ENCODE results near the gene MRM2. TPM values are rescaled to one million over a fixed set of nuclear protein-coding genes. Genes with fewer than 3 reads are reported as not detected.
A peak's percentile ranks its signal among the peaks of the same experiment; 100 is the strongest.

Gene MRM2
- total and polyA plus RNA-seq, 10 donors: 19.0 to 35.8 (median 23.7) TPM

- peak; percentile 75 for DNase-seq
- H3K27ac ChIP-seq: peak overlapping the region in 5 of 8 donors; percentile 18 to 69 (median 27)
- peaks cover 9 to 50% (median 26%) of the 10 kb centered on the region in 6 donors for H3K4me1 ChIP-seq
- peaks cover 0 to 67% (median 47%) of the 10 kb centered on the region in 6 donors for H3K36me3 ChIP-seq
- H3K27me3 ChIP-seq (replicated peaks in 1 of 7): no peaks in the 10 kb centered on the region
- intact Hi-C loops (cut with DNase I; ENCODE audit: low total_unique reads): no loop called here
- no peaks in the 10 kb centered on the region for H3K9me3 ChIP-seq
- WGBS, 5 donors: 71 to 80% (median 77%) methylated on average over 16 to 24 of the region's 24 CpGs
- no peak overlapping the region for H3K4me3 ChIP-seq
- TF ChIP-seq CTCF (IDR thresholded peaks at IDR 0.05 in 8 of 11, conservative IDR thresholded peaks at IDR 0.05 in 3 of 11): no peak
- TF ChIP-seq POLR2A (IDR thresholded peaks at IDR 0.05): no peak
- TF ChIP-seq POLR2AphosphoS5 (IDR thresholded peaks at IDR 0.05): peak; percentile 11 to 63 (median 53)
Measured at GRCh38 chr7:2251841-2252771, 10.1 kb upstream of the MRM2 start.

- Histone ChIP-seq H3K9me3 (no peaks in the 10 kb centered on the region), H3K27me3 (replicated peaks in 1 of 7) (no peaks in the 10 kb centered on the region), H3K36me3 (peaks cover 0 to 60% (median 40%) of the 10 kb centered on the region in 6 donors), H3K4me3 (no peak overlapping the region), H3K27ac (peak overlapping the region in 1 of 8 donors; percentile 69), H3K4me1 (peaks cover 10 to 57% (median 33%) of the 10 kb centered on the region in 6 donors)
- peak in 1 of 3 donors; percentile 10 for TF ChIP-seq POLR2AphosphoS5 (IDR thresholded peaks at IDR 0.05)
- no peak for TF ChIP-seq CTCF (IDR thresholded peaks at IDR 0.05 in 8 of 11, conservative IDR thresholded peaks at IDR 0.05 in 3 of 11)
- no peak for DNase-seq
- intact Hi-C loops (cut with DNase I; ENCODE audit: low total_unique reads): no loop called here
- WGBS, 5 donors: 79 to 92% (median 83%) methylated on average over 8 to 10 of the region's 10 CpGs
Measured at GRCh38 chr7:2251381-2251780, 9.4 kb upstream of the MRM2 start.

GRCh38 chr7:2249744-2250323, 7.8 kb upstream of the MRM2 start:
- Histone ChIP-seq H3K36me3 (peaks cover 0 to 44% (median 24%) of the 10 kb centered on the region in 6 donors), H3K4me1 (peaks cover 16 to 73% (median 44%) of the 10 kb centered on the region in 6 donors), H3K4me3 (no peak overlapping the region), H3K27me3 (replicated peaks in 1 of 7) (no peaks in the 10 kb centered on the region), H3K9me3 (no peaks in the 10 kb centered on the region), H3K27ac (peak overlapping the region; percentile 25 to 69 (median 67))
- intact Hi-C loops (cut with DNase I; ENCODE audit: low total_unique reads): loop anchor here (5.0 kb wide), 1 partner anchor 62 kb away; the partner anchor contains the start of gene SNX8
- no peak for DNase-seq
- TF ChIP-seq CTCF (IDR thresholded peaks at IDR 0.05 in 8 of 11, conservative IDR thresholded peaks at IDR 0.05 in 3 of 11): no peak
- TF ChIP-seq POLR2AphosphoS5 (IDR thresholded peaks at IDR 0.05): peak; percentile 26 to 76 (median 46)
- WGBS, 5 donors: 81 to 90% (median 83%) methylated on average over 19 to 27 of the region's 27 CpGs

Data from spleen (tissue), 11 donors.